ENCODE measurements around the gene AUTS2. TPM values are rescaled to one million over a fixed set of nuclear protein-coding genes. Genes with fewer than 3 reads are reported as not detected.

AUTS2 gene
- total and polyA plus RNA-seq, 2 donors (not counting 1 experiment from before 2014, with no cell fraction given), result 0.60 to 9.1 TPM

- Histone ChIP-seq H3K79me2 (ENCODE audit: control insufficient read depth, insufficient read depth, low read length) (no peaks in the 10 kb centered on the region), H3K4me1 (ENCODE audit: control insufficient read depth, extremely low read depth, insufficient read depth, low read length) (no peaks in the 10 kb centered on the region), H3K4me2 (ENCODE audit: extremely low read depth, insufficient read depth, low read length) (no peak overlapping the region), H3K27ac (ENCODE audit: insufficient read depth, low read length) (no peak overlapping the region), H3K36me3 (ENCODE audit: control insufficient read depth, insufficient read depth, low read length) (no peaks in the 10 kb centered on the region), H4K20me1 (ENCODE audit: control insufficient read depth, extremely low read depth, insufficient read depth, low read length) (no peaks in the 10 kb centered on the region), H3K9ac (ENCODE audit: insufficient read depth, low read length) (no peak overlapping the region), H3K9me3 (ENCODE audit: control insufficient read depth, insufficient read depth, low read depth, low read length) (no peaks in the 10 kb centered on the region), H2AFZ (ENCODE audit: low read length) (no peak overlapping the region), H3K4me3 (replicated peaks in 1 of 4; ENCODE audit: control extremely low read depth in 1 of 4, insufficient read depth in 1 of 4, low read depth in 3 of 4, low read length in 4 of 4) (no peak overlapping the region), H3K27me3 (ENCODE audit: control insufficient read depth, insufficient read depth, low read length) (no peaks in the 10 kb centered on the region)
- TF ChIP-seq EZH2 (IDR thresholded peaks at IDR 0.05; ENCODE audit: low read length, missing control alignments), result no peak
- no peak for TF ChIP-seq CTCF (conservative IDR thresholded peaks at IDR 0.05 in 1 of 2, IDR thresholded peaks at IDR 0.05 in 1 of 2; ENCODE audit: low read depth in 1 of 2, low read length in 2 of 2)
- peak; percentile 12 to 72 for DNase-seq (ENCODE audit: low read depth in 2 of 2)
Measured at GRCh38 chr7:69609541-69610373, 11.5 kb downstream of the AUTS2 start.

- H3K27me3 ChIP-seq (ENCODE audit: control insufficient read depth, insufficient read depth, low read length), result no peaks in the 10 kb centered on the region
- no peak for DNase-seq (ENCODE audit: low read depth in 2 of 2)
- no peak overlapping the region for H3K9ac ChIP-seq (ENCODE audit: insufficient read depth, low read length)
- no peaks in the 10 kb centered on the region for H4K20me1 ChIP-seq (ENCODE audit: control insufficient read depth, extremely low read depth, insufficient read depth, low read length)
- no peak overlapping the region for H2AFZ ChIP-seq (ENCODE audit: low read length)
- no peak overlapping the region for H3K4me2 ChIP-seq (ENCODE audit: extremely low read depth, insufficient read depth, low read length)
- no peak for TF ChIP-seq CTCF (conservative IDR thresholded peaks at IDR 0.05 in 1 of 2, IDR thresholded peaks at IDR 0.05 in 1 of 2; ENCODE audit: low read depth in 1 of 2, low read length in 2 of 2)
- TF ChIP-seq EZH2 (IDR thresholded peaks at IDR 0.05; ENCODE audit: low read length, missing control alignments), result no peak
- no peaks in the 10 kb centered on the region for H3K9me3 ChIP-seq (ENCODE audit: control insufficient read depth, insufficient read depth, low read depth, low read length)
- no peaks in the 10 kb centered on the region for H3K4me1 ChIP-seq (ENCODE audit: control insufficient read depth, extremely low read depth, insufficient read depth, low read length)
- H3K36me3 ChIP-seq (ENCODE audit: control insufficient read depth, insufficient read depth, low read length), result no peaks in the 10 kb centered on the region
- H3K79me2 ChIP-seq (ENCODE audit: control insufficient read depth, insufficient read depth, low read length), result no peaks in the 10 kb centered on the region
- no peak overlapping the region for H3K4me3 ChIP-seq (replicated peaks in 1 of 4; ENCODE audit: control extremely low read depth in 1 of 4, insufficient read depth in 1 of 4, low read depth in 3 of 4, low read length in 4 of 4)
- H3K27ac ChIP-seq (ENCODE audit: insufficient read depth, low read length), result no peak overlapping the region
Measured at GRCh38 chr7:69610374-69611084, 12.3 kb downstream of the AUTS2 start.

GRCh38 chr7:69612981-69613380 lies 14.7 kb downstream of the AUTS2 start:
- no peaks in the 10 kb centered on the region for H3K4me1 ChIP-seq (ENCODE audit: control insufficient read depth, extremely low read depth, insufficient read depth, low read length)
- H3K9ac ChIP-seq (ENCODE audit: insufficient read depth, low read length), result no peak overlapping the region
- no peak overlapping the region for H3K4me2 ChIP-seq (ENCODE audit: extremely low read depth, insufficient read depth, low read length)
- no peaks in the 10 kb centered on the region for H4K20me1 ChIP-seq (ENCODE audit: control insufficient read depth, extremely low read depth, insufficient read depth, low read length)
- no peaks in the 10 kb centered on the region for H3K36me3 ChIP-seq (ENCODE audit: control insufficient read depth, insufficient read depth, low read length)
- H2AFZ ChIP-seq (ENCODE audit: low read length), result no peak overlapping the region
- no peak overlapping the region for H3K4me3 ChIP-seq (replicated peaks in 1 of 4; ENCODE audit: control extremely low read depth in 1 of 4, insufficient read depth in 1 of 4, low read depth in 3 of 4, low read length in 4 of 4)
- no peak for TF ChIP-seq CTCF (conservative IDR thresholded peaks at IDR 0.05 in 1 of 2, IDR thresholded peaks at IDR 0.05 in 1 of 2; ENCODE audit: low read depth in 1 of 2, low read length in 2 of 2)
- H3K79me2 ChIP-seq (ENCODE audit: control insufficient read depth, insufficient read depth, low read length), result no peaks in the 10 kb centered on the region
- no peak for DNase-seq (ENCODE audit: low read depth in 2 of 2)
- H3K27ac ChIP-seq (ENCODE audit: insufficient read depth, low read length), result no peak overlapping the region
- no peaks in the 10 kb centered on the region for H3K9me3 ChIP-seq (ENCODE audit: control insufficient read depth, insufficient read depth, low read depth, low read length)
- no peaks in the 10 kb centered on the region for H3K27me3 ChIP-seq (ENCODE audit: control insufficient read depth, insufficient read depth, low read length)
